GM19023 (cell line): ENCODE measurements around the gene TPRX1.

ENCODE experiments used
- ATAC-seq: cut with Tn5 transposase; IDR thresholded peaks from one replicate; pipeline ENCODE4 v1.9.1; 2021; ENCODE audit warnings: mild to moderate bottlenecking, moderate library complexity; ENCODE audit not compliant: unreplicated experiment

The TPRX1 gene

DNA sequence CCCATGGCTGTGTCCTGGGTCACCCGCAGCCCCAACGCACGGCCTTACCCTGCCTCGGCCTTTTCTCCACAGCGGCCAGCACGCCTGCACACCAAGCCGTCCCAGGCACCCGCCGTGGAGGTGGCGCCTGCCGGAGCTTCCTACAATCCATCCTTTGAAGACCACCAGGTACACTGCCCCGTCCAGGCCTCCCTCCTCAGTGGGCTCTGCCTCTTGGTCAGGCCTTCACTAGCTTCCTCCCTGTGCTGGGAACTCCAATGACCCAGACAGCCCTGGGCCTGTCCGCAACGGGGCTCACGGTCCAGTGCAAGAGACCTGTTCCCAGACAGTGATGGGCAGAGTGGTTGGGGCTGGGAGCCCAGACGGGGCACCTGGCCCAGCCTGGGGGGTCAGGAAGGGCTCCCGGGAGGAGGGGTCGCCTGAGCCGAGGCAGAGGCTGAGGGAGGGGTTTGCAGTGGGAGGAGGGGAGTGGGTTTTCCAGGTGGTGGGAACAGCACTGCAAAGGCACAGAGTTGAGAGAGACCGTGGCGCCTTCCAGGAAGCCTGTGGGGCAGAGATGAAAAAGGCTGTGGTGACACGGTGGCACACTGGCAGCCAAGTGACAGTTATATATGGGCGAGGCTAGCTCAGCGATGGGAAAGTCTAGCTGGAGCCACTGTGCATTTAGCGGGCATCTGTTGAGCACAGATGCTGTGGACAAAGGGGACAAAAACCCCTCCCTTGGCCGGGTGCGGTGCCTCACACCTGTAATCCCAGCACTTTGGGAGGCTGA lies 51.7 kb downstream of the TPRX1 start:
- no peak for ATAC-seq
